GM04504 (cell line): ENCODE results near the gene AP3S1.

Experiments
- DNase-seq: peaks from one replicate; pipeline ENCODE4 v3.0.0-alpha.2; 2012; ENCODE audit warnings: low read depth

The AP3S1 gene

DNA sequence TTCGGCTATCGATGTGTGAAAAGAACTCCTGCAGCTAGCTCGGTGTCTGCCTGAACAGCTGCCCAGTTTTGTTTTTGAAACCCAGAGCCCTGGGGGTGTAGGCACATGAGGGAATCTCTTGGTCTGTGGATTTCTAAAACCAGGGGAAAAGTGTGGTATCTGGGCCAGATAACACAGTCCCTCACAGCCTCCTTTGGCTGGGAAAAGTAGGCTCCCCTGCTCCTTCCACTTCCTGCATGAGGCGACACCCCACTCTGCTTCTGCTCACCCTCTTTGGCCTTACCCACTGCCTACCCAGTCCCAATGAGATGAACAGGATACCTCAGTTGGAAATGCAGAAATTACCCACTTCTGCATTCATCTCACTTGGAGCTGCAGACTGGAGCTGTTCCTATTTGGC is 15.8 kb upstream of the AP3S1 start:
- no peak for DNase-seq

DNA sequence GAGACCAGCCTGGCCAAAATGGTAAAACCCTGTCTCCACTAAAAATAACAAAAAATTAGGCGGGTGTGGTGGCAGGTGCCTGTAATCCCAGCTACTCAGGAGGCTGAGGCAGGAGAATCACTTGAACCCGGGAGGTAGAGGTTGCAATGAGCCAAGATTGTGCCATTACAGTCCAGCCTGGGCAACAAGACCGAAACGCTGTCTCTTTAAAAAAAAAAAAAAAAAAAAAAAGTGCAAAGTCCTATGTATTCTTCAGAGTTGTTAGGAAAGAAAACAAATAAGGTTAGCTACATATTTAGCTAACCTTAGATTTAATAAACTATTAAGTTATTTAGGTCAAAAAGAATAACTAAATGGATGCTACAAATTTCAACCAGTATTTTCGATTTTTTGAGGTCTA is 11.8 kb upstream of the AP3S1 start:
- DNase-seq: no peak

DNA sequence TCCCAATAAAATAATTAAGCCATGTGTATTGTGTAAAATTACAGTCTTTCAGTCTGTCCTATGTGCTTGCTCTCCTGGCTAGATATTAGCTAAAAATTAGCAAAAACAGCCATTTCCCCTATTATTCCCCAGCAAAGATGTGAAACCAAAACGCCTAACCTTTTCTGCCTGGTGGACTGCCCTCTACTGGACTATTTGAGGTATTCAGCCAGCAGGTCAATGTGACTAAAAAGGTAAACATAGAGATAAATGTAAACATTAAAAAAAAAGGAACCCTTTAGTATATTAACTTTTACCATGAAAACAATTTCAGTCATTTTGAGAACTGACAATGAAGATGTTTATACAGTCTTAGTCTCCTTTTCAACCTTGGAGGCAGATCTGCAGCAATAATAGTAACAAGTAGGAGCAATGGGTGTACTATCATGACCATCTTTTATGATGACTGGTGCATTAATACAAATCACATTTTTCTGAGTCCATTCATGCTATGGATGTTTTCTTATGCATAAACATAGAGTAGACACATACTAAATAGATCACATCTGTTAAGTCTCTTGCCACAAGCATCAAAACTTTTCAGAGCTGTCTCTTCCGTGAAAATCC is 10.5 kb upstream of the AP3S1 start:
- DNase-seq: no peak

DNA sequence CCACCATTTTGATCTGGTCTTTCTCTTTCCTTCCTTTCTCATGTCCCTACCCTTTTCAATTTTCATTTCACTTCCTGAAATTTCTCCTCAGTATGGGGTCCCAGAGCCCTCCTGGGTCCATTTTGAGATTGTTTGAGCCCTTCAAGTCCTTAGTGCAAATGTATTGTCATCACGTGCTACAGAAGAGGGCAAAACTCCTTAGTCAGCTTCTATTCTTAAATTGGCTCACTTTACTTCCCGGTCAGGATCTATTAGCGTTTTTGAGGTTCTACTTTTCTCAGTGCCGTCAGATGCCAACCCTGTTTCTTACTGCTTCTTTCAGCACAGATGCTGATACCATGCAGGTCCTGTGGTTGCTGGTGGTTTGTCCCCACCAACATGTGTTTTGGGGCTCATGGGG is 6.3 kb upstream of the AP3S1 start:
- DNase-seq: no peak

DNA sequence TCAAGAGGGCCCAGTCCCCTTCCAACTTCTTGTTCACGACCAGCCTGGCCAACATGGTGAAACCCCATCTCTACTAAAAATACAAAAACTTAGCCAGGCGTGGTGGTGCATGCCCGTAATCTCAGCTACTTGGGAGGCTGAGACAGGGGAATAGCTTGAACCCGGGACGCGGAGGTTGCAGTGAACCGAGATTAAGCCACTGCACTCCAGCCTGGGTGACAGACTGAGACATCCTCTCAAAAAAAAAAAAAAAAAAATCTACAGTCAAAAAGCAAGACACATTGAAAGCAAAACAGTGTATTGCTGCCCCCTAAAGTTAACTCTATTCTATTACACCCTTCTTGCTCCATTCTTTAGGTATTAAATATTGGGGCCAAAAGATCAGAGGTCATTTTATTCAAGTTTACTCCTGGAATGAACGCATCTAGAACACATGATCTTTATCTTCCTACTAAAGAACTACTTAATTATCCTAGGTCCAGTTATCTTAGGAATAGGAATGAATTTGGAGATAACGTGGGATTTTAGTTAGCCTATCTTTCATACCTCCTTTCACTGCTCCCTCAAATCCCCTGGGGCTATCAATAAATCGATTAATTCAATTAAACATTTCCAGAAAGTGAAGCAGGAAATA is 2.7 kb upstream of the AP3S1 start:
- DNase-seq: no peak

DNA sequence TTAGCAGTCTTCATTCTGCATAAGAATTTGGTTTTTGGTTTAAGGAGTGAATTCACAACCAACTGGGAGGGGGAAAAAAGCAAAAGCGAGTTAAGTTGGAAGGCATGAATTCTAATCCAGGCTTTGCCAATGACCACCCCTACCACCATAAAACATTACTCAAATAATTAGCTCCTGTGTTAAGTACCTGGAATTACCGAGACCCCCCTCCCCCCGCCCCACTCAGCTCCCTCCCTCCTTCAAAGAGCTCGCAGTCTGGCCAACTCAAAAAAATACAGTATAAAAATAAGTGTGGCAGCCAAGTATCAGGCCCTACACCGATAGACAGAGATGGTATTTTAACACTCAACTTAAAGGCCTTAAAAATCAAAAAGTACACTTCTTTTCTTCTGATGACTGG is 862 bp upstream of the AP3S1 start:
- no peak for DNase-seq

DNA sequence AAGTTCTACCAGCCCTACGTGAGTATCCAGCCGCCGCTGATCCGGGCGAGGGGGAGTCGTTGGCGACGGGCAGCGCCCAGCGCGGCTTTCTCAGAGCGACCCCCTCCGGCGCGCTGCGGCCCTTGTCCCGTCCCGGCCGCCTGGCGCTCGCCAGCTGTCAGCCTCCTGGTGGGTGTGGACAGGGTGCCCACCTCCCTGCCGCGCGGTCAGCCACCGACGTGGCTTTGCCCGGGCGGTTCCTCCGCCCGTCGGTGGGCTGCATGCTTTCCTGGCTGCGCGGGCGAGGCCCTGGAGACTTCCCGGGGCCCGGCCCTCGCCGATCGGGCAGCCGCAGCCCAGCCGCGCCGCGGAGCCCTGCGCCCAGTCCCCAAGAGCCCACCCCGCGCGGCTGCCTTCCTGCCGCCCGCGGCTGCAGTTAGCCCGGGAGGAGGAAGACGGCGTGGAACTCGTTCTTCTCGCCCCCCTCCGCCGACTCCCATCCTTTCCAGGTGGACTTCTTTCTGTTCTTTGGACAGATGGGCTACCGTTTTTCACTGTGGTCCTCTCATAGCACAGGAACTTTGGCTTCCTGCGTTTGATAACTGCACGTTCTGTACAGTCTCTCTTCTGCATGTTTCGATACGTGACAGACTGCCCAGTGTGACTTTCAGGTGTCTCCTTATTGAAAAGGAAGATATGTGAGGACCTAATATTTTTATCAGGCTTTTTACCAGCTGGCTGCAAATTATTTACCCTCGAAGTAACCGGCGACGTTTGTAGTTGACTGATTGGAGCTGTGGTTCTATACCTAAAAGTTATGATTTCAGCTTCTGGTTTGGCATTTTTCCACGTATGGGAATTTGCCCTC is 577 bp downstream of the AP3S1 start:
- peak; percentile 35 for DNase-seq

DNA sequence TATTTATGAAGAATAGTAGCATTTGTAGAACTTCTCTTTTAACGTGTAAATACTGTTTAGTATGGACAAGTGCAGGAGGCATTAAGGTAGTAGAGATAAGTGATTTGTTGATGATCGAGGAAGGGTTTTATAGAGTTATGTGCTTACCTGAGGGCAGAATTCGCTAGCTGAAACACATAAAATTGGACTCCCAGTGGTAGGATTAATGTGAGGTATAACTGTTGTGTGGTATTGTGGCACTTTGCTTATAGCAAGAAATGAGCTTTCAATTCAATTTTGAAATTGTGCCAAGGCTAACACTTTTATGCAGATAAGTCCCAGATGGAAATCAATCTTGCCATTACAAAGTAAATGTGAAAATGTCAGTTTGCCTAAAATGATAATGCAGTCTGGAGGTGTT is 1.2 kb downstream of the AP3S1 start:
- DNase-seq: no peak

DNA sequence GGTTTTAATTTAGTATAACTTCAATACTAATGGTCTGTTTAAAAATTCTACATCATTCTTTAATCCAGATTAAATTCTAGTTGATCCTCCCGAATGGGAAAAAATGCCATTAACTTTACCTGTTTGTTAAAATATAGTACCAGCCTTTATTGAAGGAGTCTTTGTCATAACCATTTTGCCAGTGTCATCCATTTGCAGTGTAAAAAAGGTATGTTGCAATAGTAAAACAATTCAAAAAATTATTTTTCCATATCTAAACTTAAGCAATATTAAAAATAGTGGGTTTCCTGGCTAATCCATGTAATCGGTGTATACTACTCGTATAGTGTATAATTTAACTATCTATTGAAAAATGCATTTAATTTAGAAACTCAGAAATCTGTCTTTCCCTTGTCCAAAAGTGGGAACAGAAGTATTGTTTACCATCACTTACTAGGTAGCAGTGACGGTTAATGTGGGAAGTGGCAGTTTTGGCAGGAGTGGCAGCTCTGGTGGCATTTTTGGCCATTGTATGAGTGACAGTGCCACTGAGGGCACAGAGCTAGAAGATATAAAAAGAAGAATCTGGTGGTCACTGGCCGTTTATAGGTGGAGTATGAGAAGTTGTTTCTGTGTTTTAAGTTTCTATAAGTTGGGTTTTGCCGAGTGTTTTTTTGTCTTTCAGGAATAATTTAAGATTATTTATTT is 1.9 kb downstream of the AP3S1 start:
- DNase-seq: no peak

DNA sequence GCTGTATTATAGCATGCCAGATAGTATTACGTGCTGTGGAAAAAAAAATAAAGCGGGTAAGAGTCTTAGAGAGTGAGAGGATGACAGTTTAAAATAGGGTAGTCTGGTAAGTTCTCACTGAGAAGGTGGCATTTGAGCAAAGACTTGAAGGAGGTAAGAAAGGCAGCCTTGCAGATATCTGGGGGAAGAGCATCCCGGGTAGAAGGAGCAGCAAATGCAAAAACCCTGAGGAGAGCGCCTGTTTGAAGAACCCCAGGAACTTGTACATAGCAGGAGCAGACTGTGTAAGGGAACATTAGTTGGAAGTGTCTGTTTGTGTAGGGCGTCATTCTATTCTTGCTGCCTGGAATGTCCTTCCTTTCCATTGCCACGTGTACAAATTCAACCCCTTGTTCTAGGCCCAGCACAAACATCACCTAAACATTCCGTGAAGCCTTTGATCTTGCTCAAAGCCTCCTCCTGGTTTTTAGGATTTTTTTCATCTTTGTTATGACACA is 2.6 kb downstream of the AP3S1 start:
- no peak for DNase-seq

DNA sequence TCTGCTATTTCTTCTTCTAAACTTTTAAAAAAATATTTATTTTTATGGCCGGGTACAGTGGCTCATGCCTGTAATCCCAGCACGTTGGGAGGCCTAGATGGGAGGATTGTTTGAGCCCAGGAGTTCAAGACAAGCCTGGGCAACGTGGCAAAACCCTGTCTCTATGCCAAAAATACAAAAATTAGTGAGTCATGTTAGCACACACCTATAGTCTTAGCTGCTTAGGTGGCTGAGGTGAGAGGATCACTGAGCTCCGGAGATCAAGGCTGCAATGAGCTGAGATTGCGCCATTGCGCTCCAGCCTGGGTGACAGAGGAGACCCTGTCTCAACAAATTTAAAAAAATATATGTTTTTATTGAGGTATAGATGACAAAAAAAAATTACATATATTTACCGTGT is 5.6 kb downstream of the AP3S1 start:
- DNase-seq: no peak

DNA sequence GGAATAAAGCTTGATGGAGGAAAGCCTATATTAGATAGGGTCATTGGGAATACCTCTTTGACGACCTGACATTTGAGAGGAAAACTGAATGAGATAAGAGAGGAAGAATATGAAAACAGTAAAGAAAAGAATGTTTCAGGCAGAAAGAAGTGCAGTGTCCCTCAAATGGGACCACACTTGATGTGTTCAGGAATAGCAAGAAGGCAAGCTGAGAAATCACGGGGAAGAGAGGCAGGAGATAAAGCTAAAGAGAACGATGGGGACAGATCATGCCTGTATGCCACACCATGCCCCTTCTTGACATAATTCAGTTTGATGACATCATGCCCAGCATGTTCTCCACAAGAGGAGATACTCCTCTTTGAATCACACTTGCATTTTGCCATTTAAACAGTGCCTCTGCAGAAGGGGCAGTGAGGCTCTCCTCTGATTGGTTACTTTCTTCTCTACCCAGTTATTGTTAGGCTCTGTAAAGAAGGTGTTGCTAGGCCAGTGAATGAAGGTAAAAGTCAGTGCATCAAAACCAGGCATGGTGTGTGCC is 7.6 kb downstream of the AP3S1 start:
- no peak for DNase-seq

DNA sequence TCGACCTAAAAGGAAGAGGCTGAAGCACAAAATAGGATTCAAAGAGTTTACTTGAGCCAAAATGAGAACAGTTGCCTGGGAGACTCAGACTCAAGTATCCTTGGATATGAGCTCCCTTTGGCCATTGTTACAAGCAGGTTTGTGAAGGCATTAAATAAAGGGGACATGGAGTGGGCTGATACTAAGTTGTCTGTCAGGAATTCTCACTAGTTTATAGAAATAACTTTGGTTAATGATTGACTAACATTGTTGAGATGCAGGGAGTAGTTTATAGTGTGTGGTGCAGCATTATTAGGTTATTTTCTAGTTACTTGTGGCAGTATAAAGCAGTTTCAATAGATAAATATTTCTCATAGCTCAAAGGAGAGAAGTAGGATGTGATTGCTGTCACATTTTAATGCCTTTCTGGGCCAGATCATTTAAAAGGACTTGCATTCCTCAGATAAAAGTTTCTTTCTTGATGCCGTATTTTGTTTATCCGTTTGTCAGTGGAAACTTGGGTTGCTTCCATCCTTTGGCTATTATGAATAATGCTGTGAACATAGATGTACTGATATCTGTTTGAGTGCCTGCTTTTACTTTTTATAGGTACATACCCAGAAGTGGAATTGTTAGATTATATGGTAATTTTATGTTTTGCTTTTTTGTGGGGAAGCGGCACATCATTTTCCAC is 9.1 kb downstream of the AP3S1 start:
- no peak for DNase-seq

DNA sequence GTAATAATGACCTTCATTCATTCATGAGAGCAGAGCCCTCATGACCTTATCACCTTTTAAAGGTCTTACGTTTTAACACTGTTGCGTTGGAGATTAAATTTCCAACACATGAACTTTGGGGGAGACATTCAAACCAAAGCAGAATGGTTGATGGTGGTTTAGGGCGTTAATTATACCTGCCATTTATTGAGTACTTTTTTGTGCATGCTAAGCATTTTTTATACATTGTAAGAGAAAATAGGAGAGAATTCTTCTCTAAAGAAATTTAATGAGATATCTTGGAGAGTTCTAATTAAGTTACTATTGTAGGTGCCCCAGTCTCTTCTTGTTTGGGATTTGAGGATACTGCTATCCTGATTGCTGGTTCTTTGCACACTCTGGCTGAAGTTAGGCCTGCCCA is 12.4 kb downstream of the AP3S1 start:
- no peak for DNase-seq

DNA sequence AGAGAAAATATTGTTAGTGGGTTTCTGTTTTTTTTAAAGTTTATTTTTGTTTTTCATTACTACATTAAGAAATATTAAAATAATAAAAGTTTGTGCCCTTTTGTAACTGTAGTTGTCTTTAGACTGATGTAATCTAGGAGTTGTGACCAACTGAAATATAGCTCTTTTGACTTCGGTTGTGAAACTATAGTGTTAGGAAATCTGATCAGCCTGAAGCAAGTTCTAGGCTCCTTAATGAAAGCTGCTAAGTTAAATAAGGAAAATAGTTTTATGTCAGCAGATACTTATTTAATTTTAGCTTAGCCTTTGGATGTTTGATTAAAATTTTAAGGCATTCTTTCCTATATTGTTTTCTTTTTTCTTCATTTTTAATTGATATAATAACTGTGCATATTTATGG is 14.2 kb downstream of the AP3S1 start:
- no peak for DNase-seq

DNA sequence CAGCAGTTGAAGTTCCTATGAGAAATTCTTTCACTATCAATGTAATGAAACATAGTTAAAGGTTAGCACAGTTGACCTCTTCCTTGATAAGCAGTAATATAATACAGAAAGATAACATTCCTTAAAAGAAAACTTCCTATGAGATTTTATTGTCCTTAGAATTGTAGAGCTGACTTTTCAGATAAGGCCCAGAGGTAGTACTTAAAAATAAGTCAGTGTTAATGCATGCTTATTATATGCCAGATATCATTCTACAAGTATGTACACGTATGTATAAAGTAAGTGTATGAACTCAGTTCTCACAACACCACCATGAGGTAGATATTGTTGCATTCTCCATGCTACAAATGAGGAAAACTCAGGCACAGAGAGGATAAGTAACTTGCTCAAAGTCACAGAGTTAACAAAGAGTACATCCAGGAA is 15.3 kb downstream of the AP3S1 start:
- DNase-seq: no peak

DNA sequence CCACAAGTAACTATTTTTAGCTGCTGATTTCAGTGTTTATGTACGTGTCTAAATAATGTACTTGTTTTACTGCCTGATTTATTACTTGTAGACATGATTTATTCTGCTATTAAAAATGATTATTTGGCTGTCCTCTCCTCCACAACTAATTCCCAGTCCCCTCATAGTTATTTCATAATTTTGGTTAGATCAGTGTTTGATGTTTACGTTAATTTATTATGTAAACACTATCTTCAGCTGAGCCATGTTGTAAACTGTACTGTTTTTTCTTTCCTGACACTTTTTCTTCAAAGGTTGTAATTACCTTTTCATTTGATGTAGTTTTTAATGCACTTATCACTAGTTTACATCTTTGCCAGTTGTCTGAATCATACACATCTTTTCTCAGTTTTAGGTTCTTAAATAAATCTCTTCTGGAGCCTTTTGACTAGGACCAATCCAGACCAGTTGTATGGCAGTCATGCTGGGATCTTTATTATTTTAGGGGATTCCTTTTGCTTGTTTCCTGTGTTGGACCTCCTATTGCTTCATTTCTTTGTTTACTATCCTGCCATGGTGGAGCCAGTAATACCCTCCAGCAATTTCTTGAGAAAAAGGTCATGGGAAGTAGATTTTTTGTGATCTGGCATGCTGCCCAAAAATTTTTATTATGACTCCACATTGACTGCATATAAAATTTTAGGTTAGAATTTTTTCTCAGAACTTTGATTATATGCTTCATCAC is 16.1 kb downstream of the AP3S1 start:
- no peak for DNase-seq

DNA sequence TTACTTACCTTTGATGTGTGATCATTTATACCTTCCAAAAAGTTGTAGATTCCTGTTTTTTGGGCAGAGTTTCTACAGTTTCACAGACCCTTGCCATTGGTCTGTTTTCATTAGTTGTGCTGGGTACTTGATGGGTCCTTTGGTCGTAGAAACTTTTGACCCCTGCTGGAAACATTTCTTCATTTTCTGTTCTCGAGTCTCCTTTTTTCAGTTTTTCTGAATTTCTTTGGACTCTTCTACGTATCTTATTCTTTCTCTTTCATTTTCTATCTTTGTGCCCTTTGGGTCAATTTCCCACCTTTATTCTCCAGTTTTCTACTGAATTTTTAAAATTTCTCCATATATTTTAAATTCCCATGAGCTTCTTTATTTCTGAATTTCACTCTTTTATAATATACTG is 16.7 kb downstream of the AP3S1 start:
- no peak for DNase-seq

DNA sequence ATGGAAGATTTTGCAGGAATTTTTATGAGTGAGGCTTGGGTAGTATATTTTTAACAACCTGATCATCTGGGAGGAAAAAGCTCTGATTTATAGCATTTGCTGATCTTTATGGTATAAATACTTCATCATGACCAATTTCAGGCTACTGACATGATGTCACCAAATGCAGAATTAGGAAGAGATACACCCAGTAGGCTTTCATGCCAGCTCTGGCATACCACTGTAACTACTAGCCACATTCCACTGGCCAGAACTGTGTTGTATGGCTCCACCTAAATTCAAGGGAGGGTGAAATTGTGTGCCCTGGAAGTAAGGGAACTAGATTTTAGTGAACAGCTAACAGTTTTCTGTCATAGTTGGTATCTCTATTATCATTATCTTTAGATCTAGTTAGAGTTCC is 17.6 kb downstream of the AP3S1 start:
- peak; percentile 46 for DNase-seq

DNA sequence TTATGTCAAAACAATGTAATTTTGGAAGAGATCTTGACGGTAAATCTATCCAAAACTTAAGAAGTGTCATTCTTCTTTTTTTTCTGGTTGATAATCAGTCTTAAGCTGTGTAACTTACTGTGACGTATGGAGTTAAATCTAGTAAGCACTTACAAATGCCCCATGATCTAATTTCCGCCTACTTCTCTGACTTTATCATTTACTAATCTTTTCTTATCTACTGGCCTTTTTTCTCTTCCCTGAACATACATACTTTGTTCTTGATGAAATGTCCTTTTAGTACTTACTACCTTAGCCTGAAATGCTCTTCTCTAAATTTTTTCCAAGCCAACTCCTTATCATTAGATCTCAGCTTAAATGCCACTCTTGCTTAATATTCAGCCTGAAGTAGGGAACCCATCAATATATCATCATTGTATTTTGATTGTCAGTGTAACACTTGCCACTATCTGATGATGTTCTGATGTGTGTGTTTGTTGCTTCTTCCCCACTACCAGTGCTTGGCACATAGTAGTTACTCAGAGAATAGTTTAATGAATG is 27.6 kb downstream of the AP3S1 start:
- DNase-seq: no peak

DNA sequence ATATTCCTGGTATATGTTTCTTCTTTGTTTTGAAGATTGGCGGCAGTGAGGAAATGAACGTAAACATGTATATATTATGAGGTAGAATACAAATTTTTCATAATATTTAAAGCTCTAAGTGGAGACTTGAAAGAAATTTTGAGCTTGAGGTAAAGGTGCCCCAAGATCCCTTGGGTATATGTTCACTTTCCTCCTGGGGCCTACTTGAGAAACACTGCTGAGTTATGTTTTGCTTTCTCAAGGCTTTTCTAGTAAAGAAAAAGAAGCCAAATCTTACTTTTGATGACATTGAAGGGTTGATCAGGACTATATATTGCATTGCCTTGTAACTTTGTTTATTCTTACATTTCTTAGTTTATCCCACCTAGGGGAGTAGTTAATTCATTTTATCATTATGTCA is 30.7 kb downstream of the AP3S1 start:
- DNase-seq: no peak
